DMS53 treated with DMSO at 0.1 percent for 48 hours (cell line): ENCODE data around the gene ABCC1.
"Not testable (repeated sequence)": the region's sequence is repeated elsewhere in the genome, so short reads cannot be mapped to it uniquely, and the experiment has no call there.

Source experiments
- DNase-seq: peaks from one replicate; lab custom pipeline; 2025; ENCODE audit not compliant: unreplicated experiment; lab: John Stamatoyannopoulos, UW

The ABCC1 gene

DNA sequence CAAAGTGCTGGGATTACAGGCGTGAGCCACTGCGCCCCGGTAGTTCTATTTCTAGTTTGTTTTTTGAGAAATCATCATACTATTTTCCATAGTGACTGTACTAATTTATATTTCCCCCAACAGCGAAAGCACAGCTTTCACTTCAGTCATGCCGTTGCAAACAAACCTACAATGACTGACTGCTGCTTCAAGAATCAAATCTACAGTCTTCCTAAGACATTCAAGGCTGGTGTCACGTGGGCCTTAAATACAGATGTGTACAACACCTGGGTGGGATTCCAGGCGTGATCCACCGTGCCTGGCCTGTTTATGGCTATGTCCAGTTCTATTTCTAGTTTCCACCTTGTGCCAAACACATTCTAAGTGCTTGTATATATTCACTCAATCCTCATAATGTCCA lies 201.9 kb downstream of the ABCC1 start:
- DNase-seq: no peak

DNA sequence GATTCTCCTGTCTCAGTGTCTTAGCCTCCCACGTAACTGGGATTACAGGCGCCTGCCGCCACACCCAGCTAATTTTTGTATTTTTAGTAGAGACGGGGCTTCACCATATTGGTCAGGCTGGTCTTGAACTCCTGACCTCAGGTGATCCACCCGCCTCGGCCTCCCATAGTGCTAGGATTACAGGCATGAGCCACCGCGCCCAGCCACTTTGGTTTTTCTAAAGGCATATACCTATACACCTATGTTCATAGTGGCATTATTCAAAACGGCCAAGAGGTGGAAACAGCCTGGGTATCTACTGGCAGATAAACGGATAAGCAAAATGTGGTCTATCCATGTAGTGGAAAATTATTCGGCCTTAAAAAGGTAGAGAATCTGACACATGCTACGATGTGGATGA lies 203.6 kb downstream of the ABCC1 start:
- not testable (repeated sequence) for DNase-seq

DNA sequence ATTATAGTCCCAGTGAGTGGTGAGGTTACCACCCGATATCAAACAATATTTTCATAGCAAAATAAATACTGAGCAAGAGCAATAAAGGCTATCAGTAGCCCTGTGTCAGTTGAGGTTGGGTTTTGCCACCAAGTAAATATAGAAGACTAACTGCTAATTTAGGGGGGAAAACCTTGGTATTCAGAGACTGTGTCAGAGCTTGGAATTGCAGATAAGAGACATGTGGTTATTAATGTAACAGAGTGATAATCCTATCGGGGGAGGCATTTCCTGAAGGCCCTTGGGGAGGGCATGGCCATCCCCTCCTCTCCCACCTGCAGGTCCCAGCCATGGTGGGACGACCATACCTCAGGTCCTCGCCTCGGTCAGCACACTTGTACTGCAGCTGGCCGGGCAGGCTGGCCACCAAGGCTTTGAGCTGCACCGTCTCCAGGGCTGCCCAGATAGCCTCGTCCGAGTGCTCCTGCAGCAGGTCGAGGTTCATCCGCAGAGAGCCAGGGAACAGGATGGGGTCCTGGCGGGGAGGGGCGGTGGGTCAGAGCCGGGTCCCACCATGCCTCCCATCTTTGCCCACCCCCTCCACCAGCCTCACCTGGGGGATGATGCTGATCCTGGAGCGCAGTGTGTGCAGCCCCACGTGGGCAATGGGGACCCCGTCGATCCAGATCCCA lies 205.0 kb downstream of the ABCC1 start:
- DNase-seq: no peak

DNA sequence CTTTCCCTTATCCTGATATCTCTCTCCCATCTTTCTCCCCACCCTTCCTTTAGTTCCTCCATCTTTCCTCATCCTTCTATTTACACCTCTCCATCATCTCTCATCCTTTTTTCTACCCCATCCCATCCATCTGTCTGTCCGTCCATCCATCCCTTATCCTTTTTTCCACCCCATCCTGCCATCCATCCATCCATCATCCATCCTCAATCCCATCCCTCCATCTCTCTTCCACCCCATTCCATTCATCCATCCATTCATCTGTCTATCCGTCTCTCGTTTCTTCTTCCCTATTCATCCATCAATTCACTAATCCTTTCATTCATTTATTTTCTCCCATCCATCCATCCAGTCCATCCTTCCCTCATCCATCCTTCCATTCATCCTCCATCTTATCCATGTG lies 205.8 kb downstream of the ABCC1 start:
- no peak for DNase-seq

DNA sequence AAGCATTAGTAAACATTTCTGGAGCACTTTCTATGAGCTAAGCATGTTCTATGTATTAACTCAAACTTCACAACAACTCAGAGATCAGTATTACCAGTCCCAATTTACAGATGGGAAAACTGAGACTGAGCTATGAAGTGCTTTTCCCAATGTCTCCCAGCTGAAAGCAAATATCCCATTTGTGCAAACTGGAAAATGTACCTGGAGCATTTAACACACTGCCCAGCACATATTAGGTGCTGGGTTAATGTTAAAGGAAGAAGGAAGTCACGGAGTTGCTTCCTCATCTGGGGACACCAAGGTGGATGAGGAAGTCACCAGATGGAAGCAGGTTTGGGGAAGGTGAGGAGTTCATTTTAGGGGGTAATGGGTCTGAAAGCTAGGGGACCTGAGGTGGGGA lies 207.8 kb downstream of the ABCC1 start:
- no peak for DNase-seq

DNA sequence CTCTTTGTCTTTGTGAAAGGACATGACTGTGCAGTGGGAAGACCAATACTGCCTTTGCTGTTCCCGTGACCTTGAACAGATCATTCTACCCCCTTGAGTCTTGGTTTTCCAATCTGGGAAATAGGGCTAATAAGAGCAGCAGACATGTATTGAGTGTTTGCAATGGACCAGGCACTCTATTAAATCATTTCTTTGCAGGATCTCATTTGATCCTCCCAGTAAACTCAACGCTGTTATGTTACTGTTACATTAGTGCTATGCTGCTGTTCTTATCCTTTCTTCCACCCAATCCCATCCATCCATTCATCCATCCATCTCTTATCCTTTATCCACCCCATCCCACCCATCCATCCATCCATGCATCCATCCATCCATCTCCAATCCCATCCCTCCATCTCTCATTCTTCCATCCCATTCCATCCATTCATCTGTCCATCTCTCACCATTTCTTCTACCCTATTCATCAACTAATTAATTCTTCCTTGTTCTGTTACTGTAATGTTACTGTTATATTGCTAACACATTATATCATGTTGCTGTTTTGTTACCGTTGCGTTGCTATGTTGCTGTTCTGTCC lies 208.8 kb downstream of the ABCC1 start:
- DNase-seq: no peak

DNA sequence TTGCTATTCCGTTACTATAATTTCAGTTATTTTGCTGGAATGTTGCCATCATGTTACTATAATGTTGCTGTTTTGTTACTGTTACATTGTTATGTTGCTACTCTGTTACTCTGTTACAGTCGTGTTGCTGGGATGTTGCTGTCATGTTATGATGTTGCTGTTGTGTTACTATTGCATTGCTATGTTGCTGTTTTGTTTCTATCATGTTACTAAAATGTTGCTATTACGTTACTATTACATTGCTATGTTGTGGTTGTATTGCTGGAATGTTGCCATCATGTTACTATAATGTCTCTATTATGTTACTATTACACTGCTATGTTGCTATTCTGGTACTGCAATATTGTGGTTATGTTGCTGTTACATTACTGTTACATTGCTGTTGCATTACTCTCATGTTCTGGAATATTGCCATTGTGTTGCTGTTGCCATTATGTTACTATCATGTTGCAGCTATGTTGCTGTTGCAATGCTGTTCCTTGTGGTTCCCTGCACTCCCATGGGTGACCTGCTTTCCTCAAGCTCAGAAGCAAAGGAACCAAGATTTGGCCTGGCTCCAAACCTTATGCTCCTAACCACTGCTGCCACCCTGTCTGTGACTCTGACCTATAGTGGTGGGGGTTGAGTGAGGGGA lies 209.4 kb downstream of the ABCC1 start:
- DNase-seq: no peak

DNA sequence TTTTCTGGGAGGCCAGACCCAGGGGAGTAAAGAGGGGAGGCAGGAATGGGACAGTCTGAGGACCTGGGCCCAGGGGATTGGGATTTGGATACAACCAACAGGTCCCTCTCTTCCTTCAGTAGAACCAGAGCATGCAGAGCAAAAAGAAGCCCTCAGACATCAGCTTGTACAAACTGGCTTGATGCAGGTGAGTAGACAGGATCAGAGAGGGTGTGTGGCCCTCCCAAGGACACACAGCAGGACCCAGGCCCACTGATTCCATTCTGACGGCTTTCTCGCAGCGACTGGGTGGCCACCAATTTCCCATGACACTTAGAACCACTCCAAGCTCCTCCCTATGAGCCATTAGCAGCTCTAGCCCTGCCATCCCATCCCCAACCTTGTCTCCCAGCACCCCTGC lies 210.2 kb downstream of the ABCC1 start:
- no peak for DNase-seq

DNA sequence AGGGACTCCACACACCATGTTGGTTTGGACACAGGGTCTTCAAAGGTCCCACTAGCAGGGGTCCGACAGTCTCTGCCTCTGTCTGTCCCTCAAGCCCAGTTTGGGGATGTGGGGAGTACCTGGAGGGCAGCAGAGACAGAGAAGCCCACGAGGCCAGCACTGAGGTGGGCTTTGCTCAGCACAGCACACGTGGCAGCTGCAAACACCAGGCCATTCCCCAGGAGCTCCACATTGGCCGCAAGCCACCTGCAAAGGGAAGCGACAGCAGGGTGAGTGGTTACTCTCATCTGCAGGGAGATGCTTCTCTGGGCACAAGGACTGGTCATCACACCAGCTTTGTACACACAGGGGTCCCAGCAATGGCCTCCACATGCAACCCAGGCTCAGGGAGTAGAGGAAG lies 211.9 kb downstream of the ABCC1 start:
- no peak for DNase-seq

DNA sequence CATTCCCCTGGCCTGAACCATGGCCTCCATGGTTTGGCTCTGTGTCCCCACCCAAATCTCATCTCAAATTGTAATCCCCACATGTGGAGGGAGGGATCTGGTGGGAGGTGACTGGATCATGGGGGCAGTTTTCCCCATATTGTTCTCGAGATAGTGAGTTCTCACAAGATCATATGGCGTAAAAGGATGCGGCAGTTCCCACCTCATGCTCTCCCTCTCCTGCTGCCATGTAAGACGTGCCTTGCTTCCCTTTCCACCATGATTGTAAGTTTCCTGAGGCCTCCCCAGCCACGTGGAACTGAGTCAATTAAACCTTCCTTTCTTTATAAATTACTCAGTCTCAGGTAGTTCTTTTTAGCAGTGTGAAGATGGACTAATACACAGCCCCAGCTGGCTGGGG lies 212.4 kb downstream of the ABCC1 start:
- DNase-seq: not testable (repeated sequence)

DNA sequence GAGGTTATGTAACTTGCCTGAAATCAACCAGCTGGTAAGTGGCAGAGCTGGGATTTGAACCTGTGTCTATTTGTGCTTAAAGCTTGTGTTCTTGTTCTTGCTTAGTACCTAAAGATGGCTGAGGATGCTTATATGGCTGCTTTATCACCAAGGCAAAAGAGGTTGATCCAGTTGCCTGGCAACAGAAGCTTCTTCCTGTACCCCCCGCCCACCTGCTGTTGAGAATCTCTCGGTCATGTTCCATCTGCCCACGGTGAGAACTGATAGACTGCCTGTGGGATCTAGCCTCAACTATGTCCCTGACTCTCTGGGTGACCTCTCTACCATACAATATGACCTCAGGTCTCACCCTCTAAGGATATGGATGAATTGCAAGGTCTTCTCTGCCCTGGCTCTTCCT lies 213.2 kb downstream of the ABCC1 start:
- DNase-seq: no peak

DNA sequence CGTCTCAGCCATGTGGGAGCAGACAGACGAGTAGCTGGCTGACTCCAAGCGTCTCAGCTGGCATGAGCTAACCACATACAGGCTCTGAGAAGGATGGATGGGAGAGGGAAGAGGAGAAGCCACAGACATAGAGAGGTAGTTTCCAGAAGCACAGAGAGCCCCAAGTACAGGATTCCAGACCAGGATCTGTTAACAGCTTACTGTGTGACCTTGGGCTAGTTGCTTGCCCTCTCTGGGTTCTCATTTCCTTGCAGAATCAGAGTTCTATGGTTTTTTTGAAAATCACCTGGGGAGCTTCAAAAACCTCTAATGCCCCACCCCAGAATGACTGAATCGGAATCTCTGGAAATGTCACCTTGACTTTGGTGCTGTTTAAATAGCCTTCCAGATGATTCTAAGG lies 213.7 kb downstream of the ABCC1 start:
- DNase-seq: no peak

DNA sequence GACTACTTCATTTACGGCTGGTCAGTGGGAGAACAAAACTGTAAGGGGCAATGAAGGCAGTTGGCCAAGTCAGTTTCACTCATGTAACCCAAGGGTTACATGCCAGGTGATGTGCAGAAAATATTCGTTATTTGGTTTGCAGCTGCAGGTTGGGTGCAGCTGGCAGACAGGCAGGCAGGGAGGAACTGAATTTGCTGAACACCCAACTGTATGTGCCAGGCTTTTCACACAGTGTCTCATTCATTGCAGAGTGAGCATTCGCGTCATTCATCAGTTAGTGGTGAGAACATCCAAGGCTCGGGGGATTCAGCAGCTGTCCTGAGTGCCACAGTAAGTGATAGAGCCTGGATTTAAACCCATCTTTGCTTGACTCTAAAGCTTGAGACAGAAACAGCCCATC lies 214.2 kb downstream of the ABCC1 start:
- DNase-seq: no peak

DNA sequence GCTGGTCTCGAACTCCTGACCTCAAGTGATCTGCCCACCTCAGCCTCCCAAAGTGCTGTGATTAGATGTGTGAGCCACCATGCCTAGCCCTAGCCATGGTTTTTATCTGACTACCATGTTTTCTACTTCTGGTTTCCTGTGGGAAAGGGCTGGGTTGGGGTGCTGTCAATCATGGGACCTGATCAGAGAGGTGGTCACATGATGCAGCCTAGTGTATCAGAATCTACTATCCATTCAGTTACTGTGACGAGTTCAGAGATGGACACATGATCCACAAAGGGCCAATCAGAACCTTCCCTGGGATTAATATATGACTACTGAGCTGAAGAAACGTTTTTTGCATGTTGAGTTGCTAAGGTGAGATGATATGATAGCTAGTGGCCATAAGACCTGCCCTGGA lies 214.8 kb downstream of the ABCC1 start:
- no peak for DNase-seq

DNA sequence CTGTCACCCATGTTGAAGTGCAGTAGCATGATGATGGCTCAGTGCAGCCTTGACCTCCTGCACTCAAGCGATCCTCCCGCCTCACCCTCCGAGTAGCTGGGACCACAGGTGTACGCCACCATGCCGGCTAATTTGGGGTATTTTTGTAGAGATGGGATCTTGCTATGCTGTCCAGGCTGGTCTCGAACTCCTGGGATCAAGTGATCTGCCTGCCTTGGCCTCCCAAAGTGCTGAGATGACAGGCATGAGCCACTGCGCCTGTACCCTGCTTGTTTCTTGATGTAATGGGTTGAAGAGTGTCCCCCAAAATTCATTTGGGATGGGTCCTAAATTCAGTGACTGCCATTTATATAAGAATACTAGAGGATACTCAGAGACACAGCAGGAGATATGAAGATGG lies 216.7 kb downstream of the ABCC1 start:
- no peak for DNase-seq

DNA sequence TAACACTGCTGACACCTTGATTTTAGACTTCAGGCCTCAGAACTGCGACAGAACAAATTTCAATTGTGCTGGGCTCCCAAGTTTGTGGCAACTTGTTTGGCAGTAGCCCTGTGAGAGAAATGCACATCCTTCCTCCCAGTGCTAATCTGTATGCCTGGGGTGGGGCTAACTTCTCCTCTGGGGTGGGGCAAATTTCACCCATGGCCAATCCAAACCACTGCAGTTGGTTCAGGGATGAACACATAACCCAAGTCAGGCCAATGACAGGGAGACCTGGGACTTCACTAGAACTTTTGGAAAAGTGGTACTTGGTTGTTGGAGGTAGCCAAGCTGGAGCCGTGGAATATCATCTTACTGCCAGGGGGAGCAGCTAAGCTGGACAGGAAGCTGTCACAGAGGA lies 217.5 kb downstream of the ABCC1 start:
- DNase-seq: no peak

DNA sequence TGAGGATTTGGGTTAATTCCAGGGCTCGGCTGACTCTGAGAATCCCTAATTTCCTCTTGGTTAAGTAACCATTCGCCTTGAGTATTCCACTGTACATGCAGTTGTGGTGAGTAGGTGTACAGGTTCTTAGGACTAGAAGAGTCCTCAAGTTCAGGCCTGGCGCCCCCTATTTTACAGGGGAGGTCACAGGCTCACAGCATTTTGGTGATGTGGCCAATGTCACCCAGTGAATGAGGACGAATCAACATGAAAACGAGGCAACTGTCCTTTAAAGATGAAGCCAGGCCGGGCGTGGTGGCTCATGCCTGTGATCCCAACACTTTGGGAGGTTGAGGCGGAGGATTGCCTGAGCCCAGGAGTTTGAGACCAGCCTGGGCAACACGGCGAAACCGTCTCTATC lies 218.5 kb downstream of the ABCC1 start:
- no peak for DNase-seq

DNA sequence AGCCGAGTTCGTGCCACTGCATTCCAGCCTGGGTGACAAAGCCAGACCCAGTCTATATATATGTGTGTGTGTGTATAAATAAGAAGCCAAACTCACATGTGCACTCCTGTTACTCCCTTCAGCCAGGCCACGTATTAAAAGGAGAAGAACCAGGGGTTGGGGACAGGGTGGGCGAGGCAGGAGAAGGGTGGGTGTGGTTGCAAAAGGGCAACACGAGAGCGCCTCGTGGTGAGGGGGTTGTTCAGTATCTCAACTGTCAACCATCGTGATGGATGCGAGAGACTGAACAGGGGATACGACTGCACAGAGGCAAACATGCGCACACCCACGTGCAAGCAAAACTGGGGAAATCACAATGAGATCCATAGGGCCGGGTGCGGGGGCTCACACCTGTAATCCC lies 219.0 kb downstream of the ABCC1 start:
- DNase-seq: no peak

DNA sequence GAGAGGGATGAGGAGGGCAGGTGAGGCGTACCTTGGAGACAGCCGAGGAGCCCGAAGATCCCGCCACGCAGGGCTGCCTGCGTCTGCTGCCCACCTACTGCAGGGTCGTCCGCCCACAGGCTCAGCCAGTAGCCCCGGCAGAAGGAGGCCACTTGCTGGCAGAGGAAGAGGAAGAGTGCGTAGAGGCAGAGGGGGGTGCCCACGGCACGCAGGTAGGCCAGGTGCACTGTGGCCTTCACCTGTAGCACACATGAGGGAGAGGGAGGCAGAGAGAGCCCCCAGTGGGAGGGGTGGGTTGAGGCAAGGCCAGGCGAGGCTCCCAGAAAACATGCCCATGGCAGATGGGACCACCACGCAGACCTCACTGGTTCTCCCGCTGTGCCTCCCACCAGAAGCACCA lies 220.2 kb downstream of the ABCC1 start:
- DNase-seq: no peak

DNA sequence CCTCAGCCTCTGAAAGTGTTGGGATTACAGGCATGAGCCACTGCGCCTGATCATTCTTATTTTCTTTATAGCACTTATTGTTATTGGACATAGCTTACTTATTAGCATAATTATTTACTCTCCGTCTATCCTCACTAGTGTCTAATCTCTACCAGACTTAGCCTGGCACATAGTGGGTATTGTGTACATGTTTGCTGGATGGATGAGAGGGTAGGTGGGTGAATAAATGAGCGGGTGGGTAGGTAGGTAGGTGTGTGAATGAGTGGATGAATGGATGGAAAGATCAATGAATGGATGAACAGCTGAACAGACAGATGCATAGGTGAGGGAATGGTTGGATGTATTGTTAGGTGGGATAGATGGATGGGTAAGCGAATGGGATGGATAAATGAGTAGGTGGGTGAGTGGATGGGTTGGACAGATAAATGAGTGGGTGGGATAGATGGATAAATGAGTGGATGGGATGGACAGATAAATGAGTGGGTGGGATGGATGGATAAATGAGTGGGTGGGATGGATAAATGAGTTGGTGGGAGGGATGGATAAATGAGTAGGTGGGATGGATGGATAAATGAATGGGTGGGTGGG lies 222.0 kb downstream of the ABCC1 start:
- DNase-seq: no peak

DNA sequence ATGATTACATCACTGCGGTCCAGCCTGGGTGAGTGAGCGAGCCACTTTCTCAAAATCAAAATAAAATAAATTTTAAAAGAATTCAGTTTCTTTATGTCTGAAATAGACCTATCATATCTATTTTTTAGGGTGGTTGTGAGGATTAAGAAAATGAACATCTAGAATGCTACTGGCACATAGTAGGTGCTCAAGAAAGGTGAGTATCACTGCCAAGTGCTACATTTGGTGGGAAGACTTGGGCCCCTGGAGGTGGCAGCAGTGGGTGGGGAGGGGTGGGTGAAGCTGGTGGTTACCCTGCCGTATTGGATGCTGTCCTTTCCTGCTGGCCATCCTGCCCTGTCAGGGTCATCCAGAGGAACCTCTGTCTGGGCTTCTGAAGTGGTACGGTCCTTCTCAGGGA lies 223.6 kb downstream of the ABCC1 start:
- DNase-seq: no peak

DNA sequence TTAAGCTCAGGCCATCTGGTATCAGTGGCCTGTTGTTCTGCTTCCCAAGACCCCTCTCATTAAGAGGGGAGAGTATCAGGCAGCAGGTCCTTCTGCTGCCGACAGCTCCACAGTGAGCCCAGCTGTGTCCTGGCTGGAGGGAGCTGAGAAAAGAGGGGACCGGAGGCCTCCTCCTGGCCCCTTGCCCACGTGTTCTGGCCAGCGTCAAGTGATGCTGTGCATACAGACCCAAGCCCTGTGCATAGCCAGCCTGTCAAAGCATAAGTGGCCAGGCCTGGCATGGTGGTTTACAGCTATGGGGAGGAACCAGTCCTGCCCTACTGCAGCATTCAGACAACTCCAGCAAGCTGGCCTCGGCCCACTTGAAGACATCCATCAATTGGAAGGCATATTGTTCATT lies 225.9 kb downstream of the ABCC1 start:
- no peak for DNase-seq
